ENCODE results near the gene SOX11.

- TF ChIP-seq CTCF (IDR thresholded peaks at IDR 0.05): no peak
- TF ChIP-seq POLR2A (IDR thresholded peaks at IDR 0.05): no peak
Measured at GRCh38 chr2:5713101-5713500, 20.9 kb downstream of the SOX11 start.
